ENCODE measurements around the gene IWS1.

Gene IWS1

GRCh38 chr2:127516041-127516762, 10.1 kb downstream of the IWS1 start:
- Histone ChIP-seq H3K27me3 (ENCODE audit: control insufficient read depth in 1 of 2, insufficient read depth in 2 of 2, low read length in 2 of 2) (no peaks in the 10 kb centered on the region), H3K9ac (ENCODE audit: low read depth in 1 of 2, low read length in 2 of 2) (no peak overlapping the region), H3K36me3 (ENCODE audit: control insufficient read depth in 1 of 2, insufficient read depth in 2 of 2, low read length in 2 of 2) (peaks cover 9 to 62% of the 10 kb centered on the region in 2 donors), H3K27ac (ENCODE audit: low read depth, low read length) (no peak overlapping the region), H3K9me3 (ENCODE audit: control insufficient read depth in 1 of 2, low read length in 2 of 2) (no peaks in the 10 kb centered on the region), H3K4me3 (ENCODE audit: low read depth in 1 of 2, low read length in 2 of 2) (no peak overlapping the region), H3K4me1 (ENCODE audit: control insufficient read depth in 1 of 2, insufficient read depth in 2 of 2, low read length in 2 of 2) (peaks cover 8 to 14% of the 10 kb centered on the region in 2 donors)

GRCh38 chr2:127515383-127515915, 10.8 kb downstream of the IWS1 start:
- Histone ChIP-seq H3K27me3 (ENCODE audit: control insufficient read depth in 1 of 2, insufficient read depth in 2 of 2, low read length in 2 of 2) (no peaks in the 10 kb centered on the region), H3K4me1 (ENCODE audit: control insufficient read depth in 1 of 2, insufficient read depth in 2 of 2, low read length in 2 of 2) (peaks cover 13 to 21% of the 10 kb centered on the region in 2 donors), H3K27ac (ENCODE audit: low read depth, low read length) (no peak overlapping the region), H3K36me3 (ENCODE audit: control insufficient read depth in 1 of 2, insufficient read depth in 2 of 2, low read length in 2 of 2) (peaks cover 9 to 58% of the 10 kb centered on the region in 2 donors), H3K9me3 (ENCODE audit: control insufficient read depth in 1 of 2, low read length in 2 of 2) (no peaks in the 10 kb centered on the region), H3K9ac (ENCODE audit: low read depth in 1 of 2, low read length in 2 of 2) (no peak overlapping the region), H3K4me3 (ENCODE audit: low read depth in 1 of 2, low read length in 2 of 2) (no peak overlapping the region)

GRCh38 chr2:127514485-127514884, 11.8 kb downstream of the IWS1 start:
- Histone ChIP-seq H3K9ac (ENCODE audit: low read depth in 1 of 2, low read length in 2 of 2) (no peak overlapping the region), H3K36me3 (ENCODE audit: control insufficient read depth in 1 of 2, insufficient read depth in 2 of 2, low read length in 2 of 2) (peaks cover 9 to 54% of the 10 kb centered on the region in 2 donors), H3K27ac (ENCODE audit: low read depth, low read length) (no peak overlapping the region), H3K27me3 (ENCODE audit: control insufficient read depth in 1 of 2, insufficient read depth in 2 of 2, low read length in 2 of 2) (no peaks in the 10 kb centered on the region), H3K4me3 (ENCODE audit: low read depth in 1 of 2, low read length in 2 of 2) (no peak overlapping the region), H3K9me3 (ENCODE audit: control insufficient read depth in 1 of 2, low read length in 2 of 2) (no peaks in the 10 kb centered on the region), H3K4me1 (ENCODE audit: control insufficient read depth in 1 of 2, insufficient read depth in 2 of 2, low read length in 2 of 2) (peaks cover 18 to 24% of the 10 kb centered on the region in 2 donors)

GRCh38 chr2:127514076-127514475, 12.2 kb downstream of the IWS1 start:
- Histone ChIP-seq H3K9ac (ENCODE audit: low read depth in 1 of 2, low read length in 2 of 2) (no peak overlapping the region), H3K4me3 (ENCODE audit: low read depth in 1 of 2, low read length in 2 of 2) (no peak overlapping the region)

GRCh38 chr2:127512362-127512761, 13.9 kb downstream of the IWS1 start:
- H3K9ac ChIP-seq (ENCODE audit: low read depth in 1 of 2, low read length in 2 of 2): no peak overlapping the region
- peaks cover 33 to 40% of the 10 kb centered on the region in 2 donors for H3K4me1 ChIP-seq (ENCODE audit: control insufficient read depth in 1 of 2, insufficient read depth in 2 of 2, low read length in 2 of 2)
- H3K27ac ChIP-seq (ENCODE audit: low read depth, low read length): no peak overlapping the region
- peaks cover 9 to 36% of the 10 kb centered on the region in 2 donors for H3K36me3 ChIP-seq (ENCODE audit: control insufficient read depth in 1 of 2, insufficient read depth in 2 of 2, low read length in 2 of 2)
- no peaks in the 10 kb centered on the region for H3K9me3 ChIP-seq (ENCODE audit: control insufficient read depth in 1 of 2, low read length in 2 of 2)
- no peak overlapping the region for H3K4me3 ChIP-seq (ENCODE audit: low read depth in 1 of 2, low read length in 2 of 2)
- H3K27me3 ChIP-seq (ENCODE audit: control insufficient read depth in 1 of 2, insufficient read depth in 2 of 2, low read length in 2 of 2): no peaks in the 10 kb centered on the region

More at GRCh38 chr2:127514076-127514475, 12.2 kb downstream of the IWS1 start:
- Histone ChIP-seq H3K9me3 (ENCODE audit: control insufficient read depth in 1 of 2, low read length in 2 of 2) (no peaks in the 10 kb centered on the region), H3K4me1 (ENCODE audit: control insufficient read depth in 1 of 2, insufficient read depth in 2 of 2, low read length in 2 of 2) (peaks cover 20 to 27% of the 10 kb centered on the region in 2 donors), H3K36me3 (ENCODE audit: control insufficient read depth in 1 of 2, insufficient read depth in 2 of 2, low read length in 2 of 2) (peaks cover 9 to 53% of the 10 kb centered on the region in 2 donors), H3K27ac (ENCODE audit: low read depth, low read length) (no peak overlapping the region), H3K27me3 (ENCODE audit: control insufficient read depth in 1 of 2, insufficient read depth in 2 of 2, low read length in 2 of 2) (no peaks in the 10 kb centered on the region)

GRCh38 chr2:127511917-127512316, 14.4 kb downstream of the IWS1 start:
- Histone ChIP-seq H3K4me3 (ENCODE audit: low read depth in 1 of 2, low read length in 2 of 2) (no peak overlapping the region), H3K36me3 (ENCODE audit: control insufficient read depth in 1 of 2, insufficient read depth in 2 of 2, low read length in 2 of 2) (peaks cover 9 to 32% of the 10 kb centered on the region in 2 donors), H3K9me3 (ENCODE audit: control insufficient read depth in 1 of 2, low read length in 2 of 2) (no peaks in the 10 kb centered on the region), H3K9ac (ENCODE audit: low read depth in 1 of 2, low read length in 2 of 2) (no peak overlapping the region), H3K4me1 (ENCODE audit: control insufficient read depth in 1 of 2, insufficient read depth in 2 of 2, low read length in 2 of 2) (peaks cover 33 to 40% of the 10 kb centered on the region in 2 donors), H3K27ac (ENCODE audit: low read depth, low read length) (no peak overlapping the region), H3K27me3 (ENCODE audit: control insufficient read depth in 1 of 2, insufficient read depth in 2 of 2, low read length in 2 of 2) (no peaks in the 10 kb centered on the region)

GRCh38 chr2:127511090-127511695, 15.1 kb downstream of the IWS1 start:
- Histone ChIP-seq H3K4me3 (ENCODE audit: low read depth in 1 of 2, low read length in 2 of 2) (no peak overlapping the region), H3K27ac (ENCODE audit: low read depth, low read length) (no peak overlapping the region), H3K4me1 (ENCODE audit: control insufficient read depth in 1 of 2, insufficient read depth in 2 of 2, low read length in 2 of 2) (peaks cover 33 to 40% of the 10 kb centered on the region in 2 donors), H3K36me3 (ENCODE audit: control insufficient read depth in 1 of 2, insufficient read depth in 2 of 2, low read length in 2 of 2) (peaks cover 7 to 27% of the 10 kb centered on the region in 2 donors), H3K27me3 (ENCODE audit: control insufficient read depth in 1 of 2, insufficient read depth in 2 of 2, low read length in 2 of 2) (no peaks in the 10 kb centered on the region), H3K9me3 (ENCODE audit: control insufficient read depth in 1 of 2, low read length in 2 of 2) (no peaks in the 10 kb centered on the region), H3K9ac (ENCODE audit: low read depth in 1 of 2, low read length in 2 of 2) (no peak overlapping the region)

- Histone ChIP-seq H3K9me3 (ENCODE audit: control insufficient read depth in 1 of 2, low read length in 2 of 2) (no peaks in the 10 kb centered on the region), H3K4me3 (ENCODE audit: low read depth in 1 of 2, low read length in 2 of 2) (no peak overlapping the region), H3K4me1 (ENCODE audit: control insufficient read depth in 1 of 2, insufficient read depth in 2 of 2, low read length in 2 of 2) (peaks cover 33% of the 10 kb centered on the region in 2 donors), H3K27ac (ENCODE audit: low read depth, low read length) (no peak overlapping the region), H3K36me3 (ENCODE audit: control insufficient read depth in 1 of 2, insufficient read depth in 2 of 2, low read length in 2 of 2) (peaks cover 11 to 20% of the 10 kb centered on the region in 2 donors), H3K27me3 (ENCODE audit: control insufficient read depth in 1 of 2, insufficient read depth in 2 of 2, low read length in 2 of 2) (no peaks in the 10 kb centered on the region), H3K9ac (ENCODE audit: low read depth in 1 of 2, low read length in 2 of 2) (no peak overlapping the region)
Measured at GRCh38 chr2:127510073-127510472, 16.2 kb downstream of the IWS1 start.

GRCh38 chr2:127508631-127509034, 17.7 kb downstream of the IWS1 start:
- peaks cover 18 to 20% of the 10 kb centered on the region in 2 donors for H3K36me3 ChIP-seq (ENCODE audit: control insufficient read depth in 1 of 2, insufficient read depth in 2 of 2, low read length in 2 of 2)
- H3K9me3 ChIP-seq (ENCODE audit: control insufficient read depth in 1 of 2, low read length in 2 of 2): no peaks in the 10 kb centered on the region
- no peaks in the 10 kb centered on the region for H3K27me3 ChIP-seq (ENCODE audit: control insufficient read depth in 1 of 2, insufficient read depth in 2 of 2, low read length in 2 of 2)
- peaks cover 32 to 33% of the 10 kb centered on the region in 2 donors for H3K4me1 ChIP-seq (ENCODE audit: control insufficient read depth in 1 of 2, insufficient read depth in 2 of 2, low read length in 2 of 2)
- H3K27ac ChIP-seq (ENCODE audit: low read depth, low read length): no peak overlapping the region
- no peak overlapping the region for H3K4me3 ChIP-seq (ENCODE audit: low read depth in 1 of 2, low read length in 2 of 2)
- no peak overlapping the region for H3K9ac ChIP-seq (ENCODE audit: low read depth in 1 of 2, low read length in 2 of 2)

GRCh38 chr2:127508023-127508630, 18.2 kb downstream of the IWS1 start:
- Histone ChIP-seq H3K36me3 (ENCODE audit: control insufficient read depth in 1 of 2, insufficient read depth in 2 of 2, low read length in 2 of 2) (peaks cover 20 to 22% of the 10 kb centered on the region in 2 donors), H3K9me3 (ENCODE audit: control insufficient read depth in 1 of 2, low read length in 2 of 2) (no peaks in the 10 kb centered on the region), H3K4me1 (ENCODE audit: control insufficient read depth in 1 of 2, insufficient read depth in 2 of 2, low read length in 2 of 2) (peaks cover 32 to 33% of the 10 kb centered on the region in 2 donors), H3K4me3 (ENCODE audit: low read depth in 1 of 2, low read length in 2 of 2) (no peak overlapping the region), H3K9ac (ENCODE audit: low read depth in 1 of 2, low read length in 2 of 2) (no peak overlapping the region), H3K27me3 (ENCODE audit: control insufficient read depth in 1 of 2, insufficient read depth in 2 of 2, low read length in 2 of 2) (no peaks in the 10 kb centered on the region), H3K27ac (ENCODE audit: low read depth, low read length) (no peak overlapping the region)

Data from duodenal mucosa (tissue), 2 donors.